ENCODE measurements around the gene AHRR.

AHRR gene

DNA sequence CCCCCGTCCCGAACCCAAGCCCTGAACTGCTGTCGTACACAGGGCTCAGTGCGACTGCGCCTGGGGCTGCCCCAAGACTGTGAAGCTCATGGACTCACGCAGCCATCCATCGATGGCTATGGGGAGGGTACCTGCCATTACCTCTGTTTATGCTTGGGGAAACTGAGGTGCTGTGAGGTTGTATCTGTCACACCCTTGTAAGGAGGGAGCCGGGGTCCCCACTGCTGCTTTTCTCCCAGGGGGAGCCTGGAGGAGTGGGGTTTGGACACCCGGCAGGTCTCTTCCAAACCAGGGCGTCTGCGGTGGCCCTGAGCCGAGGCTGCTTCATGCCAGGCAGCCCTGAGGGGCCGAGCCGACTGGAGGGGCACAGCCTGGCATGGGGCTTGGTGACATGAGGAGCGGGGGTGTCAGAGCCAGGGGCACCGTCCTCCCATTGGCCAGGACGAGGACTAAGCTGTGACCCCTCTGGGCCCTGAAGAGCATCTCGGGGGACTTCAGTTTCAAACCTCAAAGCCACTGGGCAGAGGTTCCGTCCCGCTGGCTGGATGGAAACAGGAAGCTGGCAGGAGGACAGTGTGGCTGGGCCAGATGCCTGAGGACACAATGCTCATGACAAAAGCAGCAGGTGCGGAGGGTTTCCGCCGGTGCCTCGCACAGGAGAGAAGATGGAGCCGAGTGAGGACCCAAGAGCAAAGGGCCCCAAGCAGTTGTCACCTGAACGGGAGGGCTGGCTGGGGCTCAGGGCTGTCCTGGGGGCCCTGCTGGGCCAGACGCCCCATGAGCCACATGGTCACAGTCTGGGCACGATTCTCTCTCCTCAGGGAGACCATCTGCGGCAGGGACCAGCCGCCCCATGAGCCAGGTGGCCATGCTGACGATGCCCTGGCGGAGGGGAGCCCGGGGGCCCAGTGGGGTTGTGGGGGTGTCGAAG, 67.0 kb downstream of the AHRR start:
- no peak for TF ChIP-seq TEAD4 (IDR thresholded peaks at IDR 0.05)

DNA sequence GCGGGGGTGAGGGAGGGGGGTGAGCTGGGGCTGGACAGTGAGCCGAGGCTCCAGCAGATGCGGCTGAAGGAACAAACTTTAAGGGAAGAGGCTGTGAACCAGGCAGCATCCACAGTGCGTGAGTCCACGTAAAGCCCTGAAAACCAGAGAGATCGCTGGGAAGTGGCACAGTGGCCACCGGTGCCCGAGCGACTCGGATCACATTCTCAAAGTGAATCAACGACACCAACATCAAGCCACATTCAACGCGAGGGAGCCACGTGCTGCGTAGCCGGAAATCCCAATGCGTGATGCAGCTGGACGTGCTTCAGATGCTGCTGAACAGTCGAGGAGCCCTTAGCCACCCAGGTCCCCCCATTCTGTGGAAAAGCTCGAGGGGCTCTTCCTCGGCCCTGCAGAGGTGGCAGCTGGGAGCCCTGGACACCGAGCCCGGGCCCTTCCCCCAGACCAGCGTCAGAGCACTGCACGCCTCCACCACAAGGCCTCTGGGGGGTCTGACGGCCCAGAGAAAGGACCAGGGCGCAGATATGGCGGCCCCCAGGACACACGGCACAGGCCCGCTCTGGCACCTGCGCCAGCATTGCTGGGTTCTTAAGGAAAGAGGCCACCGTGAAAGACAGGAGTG, 67.8 kb downstream of the AHRR start:
- TF ChIP-seq TAF1 (IDR thresholded peaks at IDR 0.05; ENCODE audit: low read depth) = no peak

DNA sequence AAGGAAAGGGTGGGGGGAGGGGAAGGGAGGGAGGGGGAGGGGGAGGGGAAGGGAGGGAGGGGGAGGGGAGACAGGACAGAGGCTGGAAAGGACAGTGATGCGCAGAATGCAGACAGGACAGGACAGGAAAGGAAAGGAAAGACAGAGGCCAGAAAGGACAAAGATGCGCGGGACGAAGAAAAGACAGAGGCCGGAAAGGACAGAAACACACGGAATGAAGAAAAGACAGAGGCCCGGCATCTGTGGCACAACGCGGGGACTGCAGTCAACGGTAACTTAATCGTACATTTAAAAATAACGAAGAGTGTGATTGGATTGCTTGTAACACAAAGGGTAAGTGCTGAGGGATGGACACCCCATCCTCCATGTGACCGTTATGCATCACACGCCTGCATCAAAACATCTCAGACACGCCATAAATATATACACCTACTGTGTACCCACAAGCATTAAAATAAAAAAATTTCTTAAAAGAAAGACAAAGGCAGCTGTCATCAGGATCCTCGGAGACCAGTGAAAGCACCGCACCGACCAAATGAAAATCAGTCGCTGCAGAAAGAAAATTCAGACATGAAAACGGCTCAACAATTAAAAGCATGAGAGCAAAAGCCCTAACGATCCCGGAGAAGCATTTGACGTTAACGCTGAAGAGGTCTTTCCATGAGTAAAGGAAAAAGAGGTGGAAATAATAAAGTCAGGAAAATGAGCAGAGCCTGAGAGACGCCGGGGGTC, 68.5 kb downstream of the AHRR start:
- TF ChIP-seq ZBTB7A (IDR thresholded peaks at IDR 0.05; ENCODE audit: low read depth) = no peak
- no peak for TF ChIP-seq TEAD4 (IDR thresholded peaks at IDR 0.05)
- no peak for TF ChIP-seq TCF12 (IDR thresholded peaks at IDR 0.05; ENCODE audit: low read depth)
- TF ChIP-seq, protein P1, sequence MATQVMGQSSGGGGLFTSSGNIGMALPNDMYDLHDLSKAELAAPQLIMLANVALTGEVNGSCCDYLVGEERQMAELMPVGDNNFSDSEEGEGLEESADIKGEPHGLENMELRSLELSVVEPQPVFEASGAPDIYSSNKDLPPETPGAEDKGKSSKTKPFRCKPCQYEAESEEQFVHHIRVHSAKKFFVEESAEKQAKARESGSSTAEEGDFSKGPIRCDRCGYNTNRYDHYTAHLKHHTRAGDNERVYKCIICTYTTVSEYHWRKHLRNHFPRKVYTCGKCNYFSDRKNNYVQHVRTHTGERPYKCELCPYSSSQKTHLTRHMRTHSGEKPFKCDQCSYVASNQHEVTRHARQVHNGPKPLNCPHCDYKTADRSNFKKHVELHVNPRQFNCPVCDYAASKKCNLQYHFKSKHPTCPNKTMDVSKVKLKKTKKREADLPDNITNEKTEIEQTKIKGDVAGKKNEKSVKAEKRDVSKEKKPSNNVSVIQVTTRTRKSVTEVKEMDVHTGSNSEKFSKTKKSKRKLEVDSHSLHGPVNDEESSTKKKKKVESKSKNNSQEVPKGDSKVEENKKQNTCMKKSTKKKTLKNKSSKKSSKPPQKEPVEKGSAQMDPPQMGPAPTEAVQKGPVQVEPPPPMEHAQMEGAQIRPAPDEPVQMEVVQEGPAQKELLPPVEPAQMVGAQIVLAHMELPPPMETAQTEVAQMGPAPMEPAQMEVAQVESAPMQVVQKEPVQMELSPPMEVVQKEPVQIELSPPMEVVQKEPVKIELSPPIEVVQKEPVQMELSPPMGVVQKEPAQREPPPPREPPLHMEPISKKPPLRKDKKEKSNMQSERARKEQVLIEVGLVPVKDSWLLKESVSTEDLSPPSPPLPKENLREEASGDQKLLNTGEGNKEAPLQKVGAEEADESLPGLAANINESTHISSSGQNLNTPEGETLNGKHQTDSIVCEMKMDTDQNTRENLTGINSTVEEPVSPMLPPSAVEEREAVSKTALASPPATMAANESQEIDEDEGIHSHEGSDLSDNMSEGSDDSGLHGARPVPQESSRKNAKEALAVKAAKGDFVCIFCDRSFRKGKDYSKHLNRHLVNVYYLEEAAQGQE (IDR thresholded peaks at IDR 0.05; ENCODE audit: low read depth) = no peak
- TF ChIP-seq NFIC (IDR thresholded peaks at IDR 0.05) = no peak
- TF ChIP-seq EGR1 (IDR thresholded peaks at IDR 0.05) = no peak
- TF ChIP-seq CEBPB (IDR thresholded peaks at IDR 0.05) = no peak
- no peak for TF ChIP-seq RAD21 (IDR thresholded peaks at IDR 0.05; ENCODE audit: low read depth)
- no peak for TF ChIP-seq FOXM1 (IDR thresholded peaks at IDR 0.05; ENCODE audit: borderline replicate concordance, low read depth)
- TF ChIP-seq CREB1 (IDR thresholded peaks at IDR 0.05; ENCODE audit: low read depth) = no peak
- no peak for TF ChIP-seq YY1 (IDR thresholded peaks at IDR 0.05; ENCODE audit: low read depth)
- TF ChIP-seq, protein P2, sequence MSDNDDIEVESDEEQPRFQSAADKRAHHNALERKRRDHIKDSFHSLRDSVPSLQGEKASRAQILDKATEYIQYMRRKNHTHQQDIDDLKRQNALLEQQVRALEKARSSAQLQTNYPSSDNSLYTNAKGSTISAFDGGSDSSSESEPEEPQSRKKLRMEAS (IDR thresholded peaks at IDR 0.05) = no peak
- TF ChIP-seq EP300 (IDR thresholded peaks at IDR 0.05; ENCODE audit: borderline replicate concordance) = no peak
- TF ChIP-seq TAF1 (IDR thresholded peaks at IDR 0.05; ENCODE audit: low read depth) = no peak
- TF ChIP-seq, protein P3, sequence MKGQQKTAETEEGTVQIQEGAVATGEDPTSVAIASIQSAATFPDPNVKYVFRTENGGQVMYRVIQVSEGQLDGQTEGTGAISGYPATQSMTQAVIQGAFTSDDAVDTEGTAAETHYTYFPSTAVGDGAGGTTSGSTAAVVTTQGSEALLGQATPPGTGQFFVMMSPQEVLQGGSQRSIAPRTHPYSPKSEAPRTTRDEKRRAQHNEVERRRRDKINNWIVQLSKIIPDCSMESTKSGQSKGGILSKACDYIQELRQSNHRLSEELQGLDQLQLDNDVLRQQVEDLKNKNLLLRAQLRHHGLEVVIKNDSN (IDR thresholded peaks at IDR 0.05) = no peak

DNA sequence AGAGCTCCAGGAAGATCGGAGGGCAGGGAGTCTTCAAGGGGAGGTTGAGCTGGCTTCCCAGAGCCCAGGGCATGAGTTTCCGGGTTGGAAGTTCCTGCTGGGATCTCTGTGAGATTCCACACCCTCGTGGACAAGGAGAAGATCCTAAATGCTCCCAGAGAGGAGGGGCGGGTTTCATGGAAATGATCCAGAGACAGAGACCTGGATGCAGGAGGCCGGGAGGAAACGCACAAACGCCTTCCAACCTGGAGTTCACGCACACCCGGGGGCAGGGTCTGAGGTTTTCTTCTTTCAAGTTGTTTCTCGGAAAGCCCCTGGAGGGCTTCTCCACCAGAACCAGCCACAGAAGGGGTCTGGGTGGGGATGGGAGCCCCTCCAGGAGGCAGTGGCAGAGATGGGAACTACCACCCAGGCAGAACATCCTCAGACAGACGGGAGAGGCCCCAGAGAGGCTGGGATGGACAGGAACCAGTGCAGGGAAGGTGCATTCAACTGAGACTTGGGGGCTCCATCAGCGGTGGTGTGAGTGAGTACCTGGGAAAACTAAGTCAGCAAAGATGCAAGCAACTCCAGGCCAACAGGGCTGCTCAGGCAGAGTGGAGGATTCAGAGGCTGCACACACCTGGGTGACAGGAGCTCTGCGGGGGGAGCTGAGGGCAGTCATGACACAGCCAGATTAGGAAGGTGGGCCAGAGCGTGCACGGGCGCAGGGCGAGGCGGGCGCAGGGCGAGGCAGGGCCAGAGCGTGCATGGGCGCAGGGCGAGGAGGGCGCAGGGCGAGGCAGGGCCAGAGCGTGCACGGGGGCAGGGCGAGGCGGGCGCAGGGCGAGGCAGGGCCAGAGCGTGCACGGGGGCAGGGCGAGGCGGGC, 69.3 kb downstream of the AHRR start:
- TF ChIP-seq FOXM1 (IDR thresholded peaks at IDR 0.05; ENCODE audit: borderline replicate concordance, low read depth) = no peak
- no peak for TF ChIP-seq RAD21 (IDR thresholded peaks at IDR 0.05; ENCODE audit: low read depth)
- TF ChIP-seq NFIC (IDR thresholded peaks at IDR 0.05) = no peak
- no peak for TF ChIP-seq CEBPB (IDR thresholded peaks at IDR 0.05)
- no peak for TF ChIP-seq TCF12 (IDR thresholded peaks at IDR 0.05; ENCODE audit: low read depth)
- TF ChIP-seq ZBTB7A (IDR thresholded peaks at IDR 0.05; ENCODE audit: low read depth) = no peak
- TF ChIP-seq, protein P2 (IDR thresholded peaks at IDR 0.05) = no peak; the same call in 1 of the 2 replicates
- TF ChIP-seq YY1 (IDR thresholded peaks at IDR 0.05; ENCODE audit: low read depth) = no peak
- no peak for TF ChIP-seq TAF1 (IDR thresholded peaks at IDR 0.05; ENCODE audit: low read depth)

DNA sequence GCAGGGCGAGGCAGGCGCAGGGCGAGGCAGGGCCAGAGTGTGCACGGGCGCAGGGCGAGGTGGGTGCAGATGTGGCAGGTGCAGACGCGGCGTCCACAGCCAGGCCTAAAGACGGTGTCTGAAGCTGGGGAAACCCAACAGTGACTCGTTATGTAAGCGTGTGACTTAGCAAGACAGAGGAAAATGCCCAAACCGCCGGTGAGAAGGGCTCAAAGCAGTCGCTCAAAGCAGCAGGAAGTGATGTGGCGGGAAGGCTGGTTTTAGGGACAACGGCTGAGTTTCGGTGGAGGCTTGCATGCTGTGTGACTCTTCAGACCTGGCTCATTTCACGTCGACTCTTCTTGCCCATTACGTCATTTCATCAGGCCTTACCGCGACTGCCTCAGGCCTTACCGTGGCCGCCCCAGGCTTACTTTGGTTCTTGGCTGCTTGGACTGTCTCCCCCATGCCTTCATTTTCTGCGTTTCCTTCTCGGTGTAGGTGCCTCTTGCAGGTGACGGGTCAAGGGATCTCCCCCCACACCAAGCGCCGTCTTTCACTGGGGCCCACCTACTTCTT, 71.0 kb downstream of the AHRR start:
- no peak for TF ChIP-seq RAD21 (IDR thresholded peaks at IDR 0.05; ENCODE audit: low read depth)
- no peak for TF ChIP-seq FOXM1 (IDR thresholded peaks at IDR 0.05; ENCODE audit: borderline replicate concordance, low read depth)
- TF ChIP-seq, protein P1 (IDR thresholded peaks at IDR 0.05; ENCODE audit: low read depth) = no peak
- TF ChIP-seq TAF1 (IDR thresholded peaks at IDR 0.05; ENCODE audit: low read depth) = no peak
- no peak for TF ChIP-seq ZBTB7A (IDR thresholded peaks at IDR 0.05; ENCODE audit: low read depth)
- TF ChIP-seq TCF12 (IDR thresholded peaks at IDR 0.05; ENCODE audit: low read depth) = no peak
- TF ChIP-seq CEBPB (IDR thresholded peaks at IDR 0.05) = no peak
- no peak for TF ChIP-seq TEAD4 (IDR thresholded peaks at IDR 0.05)
